HEK293T (cell line): ENCODE results near the gene FAH.
A peak's percentile ranks its signal among the peaks of the same experiment; 100 is the strongest.

ENCODE experiments used
- CTCF ChIA-PET: fragments of 350-600 bp; formaldehyde crosslinking; extraction: SDS; loops from one replicate; lab custom pipeline; 2021; ENCODE audit warnings: antibody characterized with exemption, inconsistent platforms; lab: Yijun Ruan, JAX
- POLR2A ChIA-PET: fragments of 350-600 bp; formaldehyde crosslinking; extraction: SDS; loops from one replicate; lab custom pipeline; 2020; ENCODE audit warnings: antibody characterized with exemption, inconsistent platforms; lab: Yijun Ruan, JAX
- DNase-seq: peaks from one replicate; pipeline ENCODE4 v3.0.0; 2012; ENCODE audit warnings: mixed read lengths; ENCODE audit errors: extremely low spot score
- ARNT ChIP-seq: fragments of 450-650 bp; IDR thresholded peaks from 2 replicates; pipeline ENCODE4 v1.6.1; 2017; ENCODE audit warnings: mild to moderate bottlenecking
- BHLHE40 ChIP-seq: fragments of 450-650 bp; IDR thresholded peaks from 2 replicates; pipeline ENCODE4 v1.6.1; 2016; ENCODE audit warnings: mild to moderate bottlenecking, moderate library complexity, borderline replicate concordance
- CTBP1 ChIP-seq: fragments of 450-650 bp; IDR thresholded peaks from 2 replicates; pipeline ENCODE4 v1.6.1; 2016; ENCODE audit warnings: borderline replicate concordance
- ELF4 ChIP-seq: fragments of 450-650 bp; IDR thresholded peaks from 2 replicates; pipeline ENCODE4 v1.6.1; 2017; ENCODE audit warnings: antibody characterized with exemption
- FOXA1 ChIP-seq: fragments of 450-650 bp; IDR thresholded peaks from 2 replicates; pipeline ENCODE4 v1.6.1; 2016; ENCODE audit warnings: mild to moderate bottlenecking
- FOXK2 ChIP-seq: fragments of 450-650 bp; IDR thresholded peaks from 2 replicates; pipeline ENCODE4 v1.6.1; 2016; ENCODE audit warnings: mild to moderate bottlenecking
- FOXM1 ChIP-seq: fragments of 450-650 bp; IDR thresholded peaks from 2 replicates; pipeline ENCODE4 v1.6.1; 2017; ENCODE audit warnings: mild to moderate bottlenecking, borderline replicate concordance
- HDGF ChIP-seq: fragments of 450-650 bp; IDR thresholded peaks from 2 replicates; pipeline ENCODE4 v1.6.1; 2017; ENCODE audit warnings: antibody characterized with exemption, borderline replicate concordance
- L3MBTL2 ChIP-seq: fragments of 450-650 bp; conservative IDR thresholded peaks from 2 replicates; pipeline ENCODE4 v1.6.1; 2016; ENCODE audit warnings: mild to moderate bottlenecking
- LEF1 ChIP-seq: fragments of 450-650 bp; IDR thresholded peaks from 2 replicates; pipeline ENCODE4 v1.6.1; 2017; ENCODE audit warnings: mild to moderate bottlenecking, borderline replicate concordance
- NFRKB ChIP-seq: fragments of 450-650 bp; IDR thresholded peaks from 2 replicates; pipeline ENCODE4 v1.6.1; 2016; ENCODE audit warnings: mild to moderate bottlenecking, moderate library complexity
- PKNOX1 ChIP-seq: fragments of 450-650 bp; IDR thresholded peaks from 2 replicates; pipeline ENCODE4 v1.6.1; 2016
- SP1 ChIP-seq: fragments of 450-650 bp; IDR thresholded peaks from 2 replicates; pipeline ENCODE4 v1.6.1; 2017
- SUZ12 ChIP-seq: fragments of 450-650 bp; IDR thresholded peaks from 2 replicates; pipeline ENCODE4 v1.6.1; 2016; ENCODE audit warnings: mild to moderate bottlenecking
- TARDBP ChIP-seq: fragments of 450-650 bp; IDR thresholded peaks from 2 replicates; pipeline ENCODE4 v1.6.1; 2016
- ZNF384 ChIP-seq: fragments of 450-650 bp; IDR thresholded peaks from 2 replicates; pipeline ENCODE4 v1.6.1; 2016

FAH gene

DNA sequence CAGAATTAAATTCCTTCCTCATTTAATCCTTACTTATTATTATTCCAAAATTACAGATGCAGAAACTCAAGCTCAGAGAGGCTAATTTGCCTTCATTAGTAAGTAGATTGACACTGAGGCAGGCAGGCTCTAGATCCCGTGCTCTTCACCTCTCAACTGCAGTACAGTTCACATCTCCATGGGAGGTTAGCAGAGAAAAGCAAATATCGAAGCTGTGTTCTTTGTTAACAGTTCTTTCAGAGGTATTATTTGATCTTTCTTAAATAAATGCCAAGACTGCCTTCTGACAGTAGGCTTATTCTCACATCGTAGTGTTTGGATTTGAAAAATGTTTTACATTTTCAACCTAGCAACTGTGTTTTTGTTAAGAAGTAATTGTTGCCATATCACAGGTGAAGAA, 15.9 kb upstream of the FAH start:
- POLR2A ChIA-PET, result interaction anchor here (1.0 kb wide), 1 partner anchor 16 kb away, joined by 4 read pairs; the partner anchor contains the start of gene FAH
- CTCF ChIA-PET, result no interaction called here
- no peak for TF ChIP-seq NFRKB
- no peak for TF ChIP-seq L3MBTL2
- no peak for TF ChIP-seq FOXA1
- TF ChIP-seq ELF4, result no peak
- TF ChIP-seq BHLHE40, result no peak
- no peak for TF ChIP-seq SP1
- TF ChIP-seq ZNF384, result no peak
- DNase-seq, result no peak

DNA sequence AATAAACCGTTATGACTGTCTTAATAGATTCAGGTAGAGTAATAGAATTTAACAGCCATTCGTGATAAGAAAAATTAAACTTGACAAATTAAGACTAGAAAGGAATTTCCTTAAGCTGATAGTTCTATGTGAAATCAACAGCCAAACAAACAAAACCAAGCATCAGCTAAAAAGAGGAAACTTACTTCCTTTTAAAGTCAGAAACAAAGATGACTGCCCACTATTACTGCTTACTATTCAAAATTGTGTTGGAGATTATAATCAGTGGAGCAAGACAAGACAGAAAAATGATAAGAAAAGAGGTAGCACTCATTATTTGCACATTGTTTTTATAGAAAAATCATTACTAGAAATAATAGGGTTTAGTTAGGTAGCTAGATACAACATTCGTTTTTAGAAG, 13.8 kb upstream of the FAH start:
- DNase-seq, result no peak
- ChIA-PET CTCF (interaction anchor here (0.7 kb wide), 2 partner anchors 12 to 841 kb away, joined by 3 read pairs; no protein-coding TSS in a partner anchor), POLR2A (no interaction called here)
- TF ChIP-seq SP1, result no peak
- TF ChIP-seq CTBP1, result no peak
- no peak for TF ChIP-seq ARNT
- TF ChIP-seq BHLHE40, result no peak
- no peak for TF ChIP-seq FOXM1
- no peak for TF ChIP-seq HDGF
- TF ChIP-seq ELF4, result no peak
- no peak for TF ChIP-seq TARDBP
- no peak for TF ChIP-seq L3MBTL2
- no peak for TF ChIP-seq PKNOX1
- TF ChIP-seq SUZ12, result no peak
- TF ChIP-seq ZNF384, result no peak
- no peak for TF ChIP-seq NFRKB
- TF ChIP-seq LEF1, result no peak
- no peak for TF ChIP-seq FOXK2
- TF ChIP-seq FOXA1, result no peak

GRCh38 chr15:80140909-80141308, 11.9 kb upstream of the FAH start:
- TF ChIP-seq HDGF, result no peak
- no peak for TF ChIP-seq SUZ12
- TF ChIP-seq BHLHE40, result no peak
- TF ChIP-seq L3MBTL2, result no peak
- no peak for TF ChIP-seq FOXK2

DNA sequence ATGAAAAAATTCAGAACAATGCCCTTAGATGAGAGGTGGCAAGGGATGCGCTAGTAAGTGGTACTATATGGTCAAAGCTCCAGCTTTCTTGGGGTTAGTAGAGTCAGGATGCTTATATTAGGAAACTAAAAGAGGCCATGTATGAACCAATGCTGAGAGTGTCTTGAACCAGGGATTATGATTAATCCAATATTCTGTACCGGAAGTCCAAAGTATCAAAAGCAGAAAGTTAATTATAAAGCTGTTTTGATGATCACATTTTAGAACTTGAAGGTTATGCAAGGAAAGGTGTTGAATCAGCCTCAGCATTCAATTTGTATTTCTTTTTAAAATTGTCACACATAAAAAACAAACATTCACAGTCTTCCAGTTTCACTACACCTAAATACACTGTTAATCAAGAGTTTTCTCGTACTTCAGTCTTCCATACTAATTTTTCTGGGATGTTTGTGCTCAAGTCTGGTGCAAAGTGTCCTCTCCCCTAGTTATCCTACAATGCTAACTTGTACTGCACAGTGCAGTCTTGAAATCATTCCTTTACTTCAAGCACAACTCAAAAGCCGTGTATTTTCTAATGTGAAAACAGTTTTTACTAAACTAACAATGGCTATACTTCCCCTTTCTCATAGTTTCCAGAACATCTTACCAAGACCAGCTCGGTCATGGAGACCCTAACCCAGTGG, 10.7 kb upstream of the FAH start:
- TF ChIP-seq BHLHE40 (no peak), L3MBTL2 (no peak), PKNOX1 (no peak), FOXA1 (no peak), HDGF (no peak), FOXK2 (no peak), TARDBP (no peak)
- ChIA-PET POLR2A (interaction anchor here (1.0 to 1.6 kb wide), 2 partner anchors 10 to 83 kb away, joined by 3 to 6 read pairs; partner anchors contain the start of gene ZFAND6), CTCF (no interaction called here)
- DNase-seq, result no peak

More at GRCh38 chr15:80140909-80141308, 11.9 kb upstream of the FAH start:
- DNase-seq, result no peak
- ChIA-PET POLR2A (interaction anchor here (1.6 kb wide), 1 partner anchor 11 kb away, joined by 6 read pairs; no protein-coding TSS in a partner anchor), CTCF (no interaction called here)

DNA sequence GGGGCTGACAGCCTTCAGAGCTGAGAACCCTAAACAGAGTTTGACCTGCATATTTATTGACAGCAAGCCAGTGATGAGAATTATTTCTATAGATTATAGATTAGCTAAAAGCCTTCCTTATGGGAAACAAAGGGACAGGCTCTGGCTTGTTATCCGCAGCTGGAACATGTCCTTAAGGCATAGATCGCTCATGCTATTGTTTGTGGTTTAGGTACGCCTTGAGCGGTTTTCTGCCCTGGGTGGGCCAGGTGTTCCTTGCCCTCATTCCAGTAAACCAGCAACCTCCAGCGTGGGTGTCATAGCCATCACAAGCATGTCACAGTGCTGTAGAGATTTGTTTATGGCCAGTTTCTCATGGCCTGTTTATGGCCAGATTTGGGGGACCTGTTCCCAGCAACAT, 10.2 kb upstream of the FAH start:
- POLR2A ChIA-PET, result interaction anchor here (1.6 kb wide), 1 partner anchor 9 kb away, joined by 6 read pairs; no protein-coding TSS in a partner anchor
- CTCF ChIA-PET, result no interaction called here
- no peak for TF ChIP-seq ELF4
- no peak for TF ChIP-seq FOXM1
- no peak for TF ChIP-seq FOXA1
- TF ChIP-seq LEF1, result no peak
- no peak for TF ChIP-seq CTBP1
- TF ChIP-seq ZNF384, result no peak
- no peak for TF ChIP-seq ARNT
- TF ChIP-seq PKNOX1, result no peak
- no peak for DNase-seq

- no peak for DNase-seq
- TF ChIP-seq HDGF (no peak), NFRKB (no peak), ARNT (no peak), FOXM1 (no peak)
- POLR2A ChIA-PET, result interaction anchor here (1.6 to 2.6 kb wide), 2 partner anchors 92 to 228 kb away, joined by 4 to 9 read pairs; partner anchors contain the start of gene ZFAND6
- CTCF ChIA-PET, result interaction anchor here (1.2 kb wide), 1 partner anchor 20 kb away, joined by 3 read pairs; no protein-coding TSS in a partner anchor
Measured at GRCh38 chr15:80151148-80151547, 1.7 kb upstream of the FAH start.

- POLR2A ChIA-PET, result interaction anchor here (1.2 to 1.7 kb wide), 2 partner anchors 10 to 15 kb away, joined by 4 to 6 read pairs; no protein-coding TSS in a partner anchor
- CTCF ChIA-PET, result interaction anchor here (1.2 kb wide), 1 partner anchor 20 kb away, joined by 3 read pairs; no protein-coding TSS in a partner anchor
- no peak for TF ChIP-seq LEF1
- 0 out of 2 replicates have a peak, but pooled peaks have one; percentile 9 for TF ChIP-seq CTBP1
- no peak for DNase-seq
Measured at GRCh38 chr15:80151576-80151975, 1.2 kb upstream of the FAH start.
